ENCODE data around the gene ITSN2.

- TF ChIP-seq CTCF (IDR thresholded peaks at IDR 0.05; ENCODE audit: poor library complexity, severe bottlenecking): no peak
- TF ChIP-seq EP300 (conservative IDR thresholded peaks at IDR 0.05; ENCODE audit: poor library complexity, severe bottlenecking): no peak
- no peak for TF ChIP-seq REST (IDR thresholded peaks at IDR 0.05; ENCODE audit: borderline replicate concordance)
- TF ChIP-seq EZH2 (IDR thresholded peaks at IDR 0.05; ENCODE audit: borderline replicate concordance, insufficient read depth, low read length, poor library complexity, severe bottlenecking): no peak
- TF ChIP-seq POLR2AphosphoS5 (IDR thresholded peaks at IDR 0.05): no peak
- TF ChIP-seq RAD21 (conservative IDR thresholded peaks at IDR 0.05): no peak
- no peak for TF ChIP-seq MXI1 (conservative IDR thresholded peaks at IDR 0.05; ENCODE audit: poor library complexity, severe bottlenecking)
- TF ChIP-seq SMC3 (conservative IDR thresholded peaks at IDR 0.05; ENCODE audit: poor library complexity): no peak
- TF ChIP-seq TAF1 (IDR thresholded peaks at IDR 0.05; ENCODE audit: low read depth): no peak
These were observed 200.6 kb downstream of the ITSN2 start for GRCh38 chr2:24159708-24160107.
